Esophagus squamous epithelium (tissue), 4 donors: ENCODE data around the gene GLIS1.

ENCODE experiments used
- CTCF ChIP-seq, 6 experiments: fragments of 450-650 bp in 4 of 6; fragments of 200-600 bp in 2 of 6; sonication (generic) in 2 of 6; IDR thresholded peaks; one replicate each; pipeline ENCODE4 v1.5.1; 2016 to 2019; ENCODE audit warnings: antibody characterized with exemption in 6 of 6, mild to moderate bottlenecking in 4 of 6, moderate library complexity in 4 of 6
- POLR2A ChIP-seq, 4 donors: fragments of 450-650 bp; IDR thresholded peaks; one replicate each; pipeline ENCODE4 v1.6.1; 2017; ENCODE audit warnings: antibody characterized with exemption in 4 of 4, mild to moderate bottlenecking in 4 of 4, moderate library complexity in 3 of 4

GRCh38 chr1:53593758-53594380 lies 145.1 kb downstream of the GLIS1 start:
- TF ChIP-seq CTCF (IDR thresholded peaks at IDR 0.05) (peak in 2 of 6 experiments; percentile 10 to 31), POLR2A (IDR thresholded peaks at IDR 0.05) (no peak)
